IMR-90 (cell line): ENCODE data around the gene AHDC1. TPM values are rescaled to one million over a fixed set of nuclear protein-coding genes. Genes with fewer than 3 reads are reported as not detected.

Source experiments
- ATAC-seq: fragments of 200-7000 bp; cut with Tn5 transposase; 2 replicates; pipeline ENCODE4 v1.9.1; 2020; ENCODE audit warnings: low read depth, mild to moderate bottlenecking, moderate library complexity
- BruUV-seq: library from RNA; stranded (reverse); fragments of 400-500 nt; replicated peaks from 2 replicates; lab custom pipeline; 2021; lab: Mats Ljungman, UMichigan
- CTCF ChIA-PET: fragments of 300-600 bp; formaldehyde crosslinking; extraction: SDS; loops from one replicate; lab custom pipeline; 2021; ENCODE audit warnings: antibody characterized with exemption; lab: Yijun Ruan, JAX
- POLR2A ChIA-PET: fragments of 300-600 bp; sonication (Branson Sonifier 250); formaldehyde crosslinking; loops from one replicate; lab custom pipeline; 2022; ENCODE audit warnings: antibody characterized with exemption; ENCODE audit not compliant: unreplicated experiment; lab: Charles Lee
- DNase-seq: peaks from one replicate; pipeline ENCODE4 v3.0.0; 2013
- H2AFZ ChIP-seq: replicated peaks from 2 replicates; pipeline ENCODE3; 2013; ENCODE audit warnings: low read length, mild to moderate bottlenecking; ENCODE audit not compliant: poor library complexity
- H2AK5ac ChIP-seq: 2 replicates; pipeline ENCODE4 v1.6.1; 2013; ENCODE audit warnings: low read depth, low read length, inconsistent platforms
- H2AK9ac ChIP-seq: replicated peaks from 2 replicates; pipeline ENCODE3; 2013; ENCODE audit warnings: mild to moderate bottlenecking, low read depth, low read length, moderate library complexity; ENCODE audit not compliant: poor library complexity
- H2BK120ac ChIP-seq: 2 replicates; pipeline ENCODE4 v1.6.1; 2013; ENCODE audit warnings: low read depth, low read length, inconsistent platforms
- H2BK15ac ChIP-seq: 3 replicates; pipeline ENCODE4 v1.6.1; 2013; ENCODE audit warnings: low read depth, low read length, inconsistent platforms
- H2BK20ac ChIP-seq: 2 replicates; pipeline ENCODE4 v1.6.1; 2013; ENCODE audit warnings: low read depth, mild to moderate bottlenecking, inconsistent platforms, low read length, moderate library complexity
- H2BK5ac ChIP-seq: 2 replicates; pipeline ENCODE4 v1.6.1; 2013; ENCODE audit warnings: mild to moderate bottlenecking, low read depth, low read length, inconsistent platforms; ENCODE audit not compliant: poor library complexity, severe bottlenecking
- H3K14ac ChIP-seq: replicated peaks from 2 replicates; pipeline ENCODE4 v1.6.1; 2013; ENCODE audit warnings: low read depth, low read length, inconsistent platforms
- H3K18ac ChIP-seq: 2 replicates; pipeline ENCODE4 v1.6.1; 2013; ENCODE audit warnings: low read depth, low read length, control low read depth
- H3K23ac ChIP-seq: 2 replicates; pipeline ENCODE4 v1.6.1; 2013; ENCODE audit warnings: low read depth, low read length, inconsistent platforms
- H3K27ac ChIP-seq: 2 replicates; pipeline ENCODE4 v1.5.1; 2013; ENCODE audit warnings: mild to moderate bottlenecking, control low read depth, low read length; ENCODE audit not compliant: insufficient read depth
- H3K27me3 ChIP-seq: 2 replicates; pipeline ENCODE4 v1.6.1; 2013; ENCODE audit warnings: low read length; ENCODE audit not compliant: control insufficient read depth, insufficient read depth
- H3K36me3 ChIP-seq: 2 replicates; pipeline ENCODE4 v1.6.1; 2013; ENCODE audit warnings: low read length, mixed read lengths; ENCODE audit not compliant: control insufficient read depth, insufficient read depth
- H3K4ac ChIP-seq: 2 replicates; pipeline ENCODE4 v1.6.1; 2013; ENCODE audit warnings: low read depth, low read length, inconsistent platforms
- H3K4me1 ChIP-seq: 2 replicates; pipeline ENCODE4 v1.6.1; 2013; ENCODE audit warnings: low read length, mixed read lengths; ENCODE audit not compliant: control insufficient read depth, insufficient read depth
- H3K4me2 ChIP-seq: 2 replicates; pipeline ENCODE4 v1.6.1; 2013; ENCODE audit warnings: low read depth, mild to moderate bottlenecking, control low read depth, low read length, moderate library complexity
- H3K4me3 ChIP-seq: 2 replicates; pipeline ENCODE4 v1.5.1; 2013; ENCODE audit warnings: low read depth, mild to moderate bottlenecking, control low read depth, low read length, moderate library complexity; ENCODE audit not compliant: insufficient read depth
- H3K56ac ChIP-seq: 2 replicates; pipeline ENCODE4 v1.6.1; 2013; ENCODE audit warnings: low read length, inconsistent platforms; ENCODE audit not compliant: insufficient read depth; ENCODE audit errors: extremely low read depth
- H3K79me1 ChIP-seq, 2 experiments: 2 replicates each; pipeline ENCODE4 v1.6.1; 2013; ENCODE audit warnings: low read length in 2 of 2, inconsistent platforms in 1 of 2, low read depth in 1 of 2
- H3K9ac ChIP-seq: 2 replicates; pipeline ENCODE4 v1.6.1; 2013; ENCODE audit warnings: low read depth, low read length, control low read depth
- H3K9me1 ChIP-seq: 2 replicates; pipeline ENCODE4 v1.6.1; 2013; ENCODE audit warnings: low read length, inconsistent platforms; ENCODE audit not compliant: insufficient read depth
- H3K9me3 ChIP-seq: 2 replicates; pipeline ENCODE4 v1.6.1; 2013; ENCODE audit warnings: low read length; ENCODE audit not compliant: control insufficient read depth, insufficient read depth
- H4K20me1 ChIP-seq: 2 replicates; pipeline ENCODE4 v1.6.1; 2013; ENCODE audit warnings: low read length, inconsistent platforms; ENCODE audit not compliant: insufficient read depth
- H4K5ac ChIP-seq: 2 replicates; pipeline ENCODE4 v1.6.1; 2013; ENCODE audit warnings: mild to moderate bottlenecking, low read depth, low read length, control low read depth
- H4K8ac ChIP-seq, 2 experiments: 2 replicates each; pipeline ENCODE4 v1.6.1; 2013; ENCODE audit warnings: low read depth in 2 of 2, low read length in 2 of 2, control low read depth in 1 of 2, inconsistent platforms in 1 of 2
- H4K91ac ChIP-seq: 2 replicates; pipeline ENCODE4 v1.6.1; 2013; ENCODE audit warnings: low read depth, low read length, inconsistent platforms; ENCODE audit not compliant: insufficient read depth
- BHLHE40 ChIP-seq: fragments of 150-350 bp; IDR thresholded peaks from 2 replicates; pipeline ENCODE4 v1.6.1; 2016; ENCODE audit warnings: mild to moderate bottlenecking, low read depth, low read length
- CEBPB ChIP-seq: IDR thresholded peaks from 2 replicates; pipeline ENCODE4 v1.6.1; 2012; ENCODE audit warnings: low read depth, low read length, improper control_type of control experiment
- CHD1 ChIP-seq: IDR thresholded peaks from 2 replicates; pipeline ENCODE4 v1.6.1; 2012; ENCODE audit warnings: low read depth, low read length, improper control_type of control experiment
- CTCF ChIP-seq: conservative IDR thresholded peaks from 2 replicates; pipeline ENCODE4 v1.5.1; 2012; ENCODE audit warnings: mild to moderate bottlenecking, low read depth, low read length, improper control_type of control experiment
- FOS ChIP-seq: fragments of 150-350 bp; IDR thresholded peaks from 2 replicates; pipeline ENCODE4 v1.6.1; 2016; ENCODE audit warnings: low read depth, low read length
- MAFK ChIP-seq: IDR thresholded peaks from 2 replicates; pipeline ENCODE4 v1.6.1; 2012; ENCODE audit warnings: low read depth, low read length, improper control_type of control experiment
- MAZ ChIP-seq: IDR thresholded peaks from 2 replicates; pipeline ENCODE4 v1.6.1; 2012; ENCODE audit warnings: low read depth, mild to moderate bottlenecking, low read length, improper control_type of control experiment, moderate library complexity, borderline replicate concordance
- MXI1 ChIP-seq: IDR thresholded peaks from 2 replicates; pipeline ENCODE4 v1.6.1; 2012; ENCODE audit warnings: low read depth, mild to moderate bottlenecking, low read length, moderate library complexity, borderline replicate concordance
- NFE2L2 ChIP-seq: fragments of 150-350 bp; IDR thresholded peaks from 2 replicates; pipeline ENCODE4 v1.6.1; 2016; ENCODE audit warnings: low read depth, mild to moderate bottlenecking, low read length
- SMC3 ChIP-seq: fragments of 150-350 bp; IDR thresholded peaks from 2 replicates; pipeline ENCODE4 v1.6.1; 2016; ENCODE audit warnings: low read depth, mild to moderate bottlenecking, antibody characterized with exemption, low read length, moderate library complexity
- USF2 ChIP-seq: fragments of 150-350 bp; IDR thresholded peaks from 2 replicates; pipeline ENCODE4 v1.6.1; 2017; ENCODE audit warnings: mild to moderate bottlenecking, antibody characterized with exemption, low read length, low read depth
- WGBS, 2 experiments: methylation state at CpG; one replicate each; pipeline versions ENCODE4 v1.1.5 to v1.1.7; 2013; ENCODE audit warnings: missing lambda C conversion rate in 2 of 2; ENCODE audit not compliant: insufficient read length in 1 of 2; ENCODE audit errors: extremely low coverage in 2 of 2; 5-methylcytosine and 5-hydroxymethylcytosine counted together
- dilution Hi-C: fragments of 300-500 bp; cut with HindIII; formaldehyde crosslinking; loops from one replicate; pipeline ENCODE4 v1.14.3; 2018; ENCODE audit warnings: low sequenced_read_pairs; ENCODE audit not compliant: unreplicated experiment
- in situ Hi-C: fragments of 300-500 bp; cut with MboI; formaldehyde crosslinking; loops from 3 replicates; pipeline ENCODE4 v1.14.3; 2019; ENCODE audit warnings: low sequenced_read_pairs, inconsistent platforms, mixed read lengths
- intact Hi-C: fragments of 100-400 bp; cut with micrococcal nuclease; formaldehyde crosslinking; loops from 2 replicates; pipeline ENCODE4 v1.10.0; 2022
- polyA plus RNA-seq, 3 experiments: library from polyadenylated mRNA; depleted of rRNA; stranded (reverse); fragments of >200 nt; gene quantifications; 2 replicates each; pipeline ENCODE4 v1.2.3, GENCODE V29; 2012; ENCODE audit warnings: low replicate concordance in 1 of 3
- total RNA-seq: library from RNA; depleted of rRNA; stranded (reverse); fragments of >200 nt; gene quantifications from 2 replicates; pipeline ENCODE4 v1.2.3, GENCODE V29; 2012

The AHDC1 gene
- total and polyA plus RNA-seq, 2 of the 4 experiments (the other 2 are of a cell fraction): 2.0 to 11.6 TPM

GRCh38 chr1:27536767-27537166, 67.2 kb downstream of the AHDC1 start:
- Histone ChIP-seq H2BK20ac (peak overlapping the region; percentile 80; the same call in 1 of the 2 replicates), H4K5ac (0 out of 2 replicates have a peak overlapping the region, but pooled peaks have one; percentile 28), H3K9me3 (no peaks in the 10 kb centered on the region), H3K14ac (peak overlapping the region; percentile 94), H4K20me1 (peaks cover 12% of the 10 kb centered on the region), H3K56ac (no peak overlapping the region), H3K4ac (peak overlapping the region; percentile 95), H3K4me2 (peak overlapping the region; percentile 32; the same call in 1 of the 2 replicates), H3K9ac (no peak overlapping the region), H3K18ac (peak overlapping the region; percentile 33; the same call in 1 of the 2 replicates), H3K4me1 (peaks cover 34% of the 10 kb centered on the region), H4K8ac (peak overlapping the region; percentile 23 to 71; a peak in 2 of 4 replicates), H3K4me3 (no peak overlapping the region), H3K79me1 (peaks cover 21 to 62% of the 10 kb centered on the region in 2 experiments), H4K91ac (peak overlapping the region; percentile 69; the same call in 1 of the 2 replicates), H3K23ac (peak overlapping the region; percentile 89), H2BK15ac (peak overlapping the region; percentile 50; the same call in 1 of the 3 replicates), H3K27ac (peak overlapping the region; percentile 4), H2AK9ac (peak overlapping the region; percentile 71), H2BK120ac (peak overlapping the region; percentile 90), H2BK5ac (peak overlapping the region; percentile 1), H3K27me3 (no peaks in the 10 kb centered on the region), H3K36me3 (peaks cover 21% of the 10 kb centered on the region), H3K9me1 (peaks cover 29% of the 10 kb centered on the region), H2AK5ac (peak overlapping the region; percentile 35; the same call in 1 of the 2 replicates), H2AFZ (peak overlapping the region; percentile 6)
- TF ChIP-seq CHD1 (no peak), BHLHE40 (peak; percentile 20; the same call in 1 of the 2 replicates), CEBPB (no peak), MAZ (peak; percentile 52; the same call in 1 of the 2 replicates), MAFK (no peak), SMC3 (no peak), MXI1 (no peak), NFE2L2 (no peak), CTCF (no peak), USF2 (no peak), FOS (no peak)
- dilution Hi-C loops: no loop called here
- DNase-seq (peak; percentile 82), ATAC-seq (peak; percentile 69)
- 7% methylated on average over 2 of the region's 11 CpGs; no CpG with 5 or more reads in 1 of the 2 experiments for WGBS, 2 experiments
- POLR2A ChIA-PET: no interaction called here
- in situ Hi-C loops: no loop called here
- no TSS peak for BruUV-seq
- intact Hi-C loops: no loop called here
- CTCF ChIA-PET: interaction anchor here (0.6 to 1.4 kb wide), 2 partner anchors 20 to 238 kb away, joined by 3 read pairs; no protein-coding TSS in a partner anchor
